GM21717 (cell line): ENCODE results near the gene SCAP.
"Not testable (repeated sequence)": the region's sequence is repeated elsewhere in the genome, so short reads cannot be mapped to it uniquely, and the experiment has no call there.

Source experiments
- ATAC-seq: cut with Tn5 transposase; IDR thresholded peaks from one replicate; pipeline ENCODE4 v1.9.1; 2021; ENCODE audit warnings: mild to moderate bottlenecking, moderate library complexity; ENCODE audit not compliant: unreplicated experiment

SCAP gene

DNA sequence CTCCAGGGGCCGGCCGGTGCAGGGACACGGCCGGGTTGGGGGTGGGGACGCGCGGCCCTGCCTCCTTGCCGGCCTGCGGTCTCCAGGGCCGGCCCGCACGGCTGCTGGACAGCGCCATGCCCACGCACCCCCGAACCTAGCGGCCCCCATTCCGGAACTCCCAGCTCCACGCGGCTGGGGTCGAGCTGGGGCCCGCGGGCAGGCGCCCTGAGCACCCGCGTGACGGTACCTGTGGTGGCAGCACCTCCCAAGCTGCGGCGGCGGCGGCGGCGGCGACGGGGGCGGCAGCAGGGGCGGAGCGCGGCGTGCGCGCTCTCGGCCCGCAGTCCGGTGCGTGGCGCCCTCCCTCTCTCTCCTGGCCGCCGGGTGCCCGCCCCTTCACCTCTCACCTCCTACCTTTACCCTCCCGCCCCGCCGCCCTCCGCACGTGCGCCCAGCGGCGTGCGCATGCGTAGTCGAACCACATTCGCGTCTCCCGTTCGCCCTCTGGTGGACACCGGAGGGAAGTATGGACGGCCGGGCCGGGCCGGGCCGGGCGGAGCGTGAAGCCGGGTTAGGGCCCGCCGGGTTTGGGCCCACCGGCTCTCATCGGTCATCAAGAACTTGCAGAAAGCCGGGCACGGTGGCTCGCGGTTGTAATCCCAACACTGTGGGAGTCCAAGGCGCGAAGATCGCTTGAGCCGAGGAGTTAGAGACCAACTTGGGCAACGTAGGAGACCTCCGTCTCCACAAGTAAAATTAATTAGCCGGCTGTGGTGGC, at the start of gene SCAP:
TSS of gene SCAP (minus strand) at position 372 of the 760 bp plus-strand sequence. CDS start 32,948 bp downstream, outside the sequence.
- peak; percentile 75 for ATAC-seq

DNA sequence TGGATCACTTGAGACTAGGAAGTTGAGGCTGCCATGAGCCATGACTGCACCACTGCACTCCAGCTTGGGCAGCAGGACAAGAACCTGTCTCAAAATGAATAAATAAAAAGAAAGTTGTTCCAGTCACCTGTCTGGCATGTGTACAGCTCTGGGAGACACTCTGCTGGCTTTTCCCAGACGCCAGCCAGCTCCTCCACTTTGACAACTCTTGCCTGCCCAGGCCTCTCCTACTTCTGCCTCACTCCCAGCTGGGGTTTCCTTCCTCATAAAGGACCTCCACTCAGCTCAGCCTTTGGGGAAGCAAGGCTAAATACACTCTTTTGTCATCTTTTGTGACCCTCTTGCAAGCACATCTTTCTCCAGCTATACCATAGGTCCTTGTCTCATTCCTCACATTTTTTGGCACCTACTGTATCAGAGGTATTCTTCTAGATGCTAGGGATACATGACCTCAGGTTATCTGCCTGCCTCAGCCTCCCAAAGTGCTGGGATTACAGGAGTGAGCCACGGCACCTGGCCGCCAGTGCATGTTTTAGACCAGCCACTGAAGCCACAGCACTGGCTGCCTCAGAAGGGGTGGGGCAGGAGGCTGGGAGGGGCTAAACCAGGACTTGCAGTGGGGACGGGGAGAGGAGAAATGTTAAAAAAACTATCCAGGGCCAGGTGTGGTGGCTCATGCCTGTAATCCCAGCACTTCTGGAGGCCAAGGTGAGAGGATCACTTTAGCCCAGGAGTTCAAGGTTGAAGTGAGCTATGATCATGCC, 47.8 kb upstream of the SCAP start:
- no peak for ATAC-seq

DNA sequence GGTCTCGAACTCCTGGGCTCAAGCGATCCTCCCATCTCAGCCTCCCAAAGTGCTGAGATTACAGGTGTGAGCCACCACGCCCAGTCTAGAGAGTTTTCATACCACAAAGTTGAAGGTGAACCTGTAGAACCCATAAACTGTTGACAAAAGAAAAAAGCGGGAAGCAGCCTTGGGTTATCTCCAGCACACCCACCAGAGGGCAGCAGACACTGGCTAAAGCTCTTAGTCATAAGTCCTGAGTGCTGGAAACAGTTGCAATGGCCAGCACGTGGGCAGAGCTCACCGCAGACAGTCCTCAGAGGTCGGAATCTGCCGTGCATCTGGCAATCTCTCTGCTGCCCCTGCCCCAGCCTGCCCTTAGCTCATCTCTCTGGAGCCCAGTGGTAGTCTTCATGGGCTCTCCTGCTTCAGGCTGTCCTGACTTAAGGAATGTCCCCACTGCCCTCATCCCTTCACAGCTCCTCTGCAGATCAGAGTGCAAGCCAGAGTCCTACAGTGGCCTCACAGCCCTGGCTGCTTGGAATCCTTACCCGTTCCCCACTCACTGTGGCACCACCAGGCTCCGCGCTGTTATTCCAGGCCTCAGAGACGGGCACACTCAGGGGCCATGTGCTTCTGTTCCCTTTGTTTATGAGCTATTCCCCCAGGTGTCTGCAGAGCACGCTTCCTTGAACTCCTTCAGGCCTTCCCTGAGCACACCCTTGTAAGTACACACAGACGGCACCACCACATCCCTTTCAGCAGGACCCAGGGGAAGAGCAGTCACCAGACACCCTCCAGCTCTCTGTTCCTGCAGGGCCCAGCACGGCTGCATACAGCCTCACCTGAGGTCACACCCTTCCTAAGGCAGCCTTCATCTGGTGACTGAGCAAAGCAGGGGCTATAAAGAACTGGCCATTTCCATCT, 46.6 kb upstream of the SCAP start:
- ATAC-seq, result no peak

DNA sequence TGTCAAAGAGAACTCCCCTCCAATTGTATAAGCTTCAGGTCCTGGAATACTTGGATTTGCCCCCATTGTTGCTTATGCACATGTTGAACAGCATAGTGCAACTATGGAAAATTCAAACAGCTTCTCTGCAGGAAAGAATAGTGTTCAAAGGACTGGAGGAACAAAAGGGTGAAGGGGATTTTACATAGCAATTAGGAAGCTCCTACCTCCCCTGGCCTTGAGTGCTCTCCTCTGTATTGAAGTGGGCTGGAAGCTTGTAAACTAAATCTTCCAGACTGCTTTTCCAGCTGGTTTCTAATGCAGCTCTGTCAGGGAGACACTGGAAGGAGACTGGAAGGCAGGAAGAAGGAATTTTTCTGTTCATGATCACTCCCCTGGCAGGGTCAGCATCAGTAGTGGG, 45.0 kb upstream of the SCAP start:
- ATAC-seq, result no peak

DNA sequence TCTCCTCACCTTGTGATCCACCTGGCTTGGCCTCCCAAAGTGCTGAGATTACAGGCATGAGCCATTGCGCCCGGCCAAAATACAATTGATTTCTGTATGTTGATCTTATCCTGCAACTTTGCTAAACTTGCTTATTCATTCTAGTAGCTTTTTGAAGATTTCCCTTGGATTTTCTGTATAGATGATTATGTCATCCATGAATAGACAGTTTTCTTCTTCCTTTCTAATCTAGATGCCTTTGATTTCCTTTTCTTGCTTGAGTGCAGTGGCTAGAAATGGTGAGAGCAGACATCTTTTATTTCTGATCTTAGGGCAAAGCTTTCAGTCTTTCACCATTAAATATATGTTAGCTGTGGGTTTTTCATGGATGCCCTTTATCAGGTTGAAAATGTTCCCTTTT, 42.2 kb upstream of the SCAP start:
- no peak for ATAC-seq

DNA sequence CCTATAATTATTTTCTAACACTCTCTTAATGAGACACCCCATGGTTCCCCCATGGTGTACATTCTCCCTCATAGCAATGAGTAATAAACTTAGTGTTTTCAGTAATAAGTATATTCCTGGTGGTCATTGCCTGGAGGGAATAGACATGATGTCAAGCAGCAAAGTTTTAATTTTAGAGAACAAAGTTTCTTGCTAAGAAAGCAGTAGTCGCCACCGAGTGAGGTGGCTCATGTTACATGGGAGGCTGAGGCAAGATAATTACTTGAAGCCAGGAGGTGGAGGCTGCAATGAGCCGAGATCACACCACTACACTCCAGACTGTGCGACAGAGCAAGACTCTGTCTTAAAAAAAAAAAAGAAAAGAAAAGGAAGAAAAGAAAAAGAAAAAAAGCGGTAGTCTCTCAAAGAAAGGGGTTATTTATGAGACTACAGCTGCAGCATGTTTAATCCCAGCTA, 40.2 kb upstream of the SCAP start:
- no peak for ATAC-seq

DNA sequence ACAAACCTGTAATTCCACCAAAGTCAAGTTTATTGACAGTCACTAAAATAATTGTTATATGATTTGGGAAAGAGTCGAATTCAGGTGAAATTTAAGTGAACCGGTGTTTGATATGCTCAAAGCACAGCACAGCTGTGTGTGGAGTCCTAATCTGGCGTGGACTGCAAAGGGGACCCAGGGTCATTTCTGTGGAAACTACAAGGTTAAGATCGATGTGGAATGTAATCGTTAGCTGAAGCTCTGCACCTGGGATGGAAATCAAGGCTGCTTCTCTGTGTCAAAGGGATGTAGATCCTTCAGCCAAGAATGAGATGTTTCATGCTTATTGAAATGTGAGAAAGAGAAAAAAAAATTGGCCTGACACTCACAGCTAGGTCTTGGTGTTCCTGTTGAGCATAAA, 39.4 kb upstream of the SCAP start:
- ATAC-seq, result no peak

DNA sequence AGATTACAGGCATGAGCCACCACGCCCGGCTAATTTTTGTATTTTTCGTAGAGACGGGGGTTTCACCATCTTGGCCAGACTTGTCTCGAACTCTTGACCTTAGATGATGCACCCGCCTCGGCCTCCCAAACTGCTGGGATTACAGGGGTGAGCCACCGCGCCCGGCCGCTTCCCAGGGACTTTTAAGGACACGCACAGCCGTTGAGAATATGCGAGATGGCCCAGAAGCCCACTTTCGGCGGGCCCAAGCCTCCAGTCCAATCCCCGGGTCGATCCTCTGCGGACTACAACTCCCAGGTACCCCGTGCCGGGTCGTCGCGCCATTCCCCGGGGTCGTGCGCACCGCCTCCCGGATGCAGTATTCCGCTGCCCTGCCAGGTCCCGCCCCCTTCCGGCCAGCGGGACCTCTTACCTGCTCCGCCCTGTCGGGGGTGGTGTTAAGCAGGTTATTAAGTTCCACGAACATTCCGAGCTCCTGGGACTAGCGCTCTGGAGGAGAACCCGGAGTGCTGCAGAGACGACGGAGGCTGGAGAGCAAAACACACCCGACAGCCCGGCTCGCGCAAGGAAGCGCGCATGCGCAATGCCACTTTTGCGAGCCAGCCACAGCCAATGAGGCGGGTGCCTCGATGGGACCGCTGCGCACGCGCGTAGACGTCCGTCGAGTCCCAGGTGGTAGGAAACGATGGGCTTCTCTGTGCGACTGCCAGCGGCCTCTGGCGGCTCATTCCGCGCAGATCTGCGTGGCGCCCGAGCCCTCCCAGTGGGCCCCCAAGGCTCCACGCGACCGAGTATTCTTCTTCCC, 37.6 kb upstream of the SCAP start, which contains the start of gene ELP6:
TSS of gene ELP6 (minus strand) at position 588 of the 805 bp plus-strand sequence. CDS start at position 466, 122 bp downstream.
- ATAC-seq, result peak; percentile 83

DNA sequence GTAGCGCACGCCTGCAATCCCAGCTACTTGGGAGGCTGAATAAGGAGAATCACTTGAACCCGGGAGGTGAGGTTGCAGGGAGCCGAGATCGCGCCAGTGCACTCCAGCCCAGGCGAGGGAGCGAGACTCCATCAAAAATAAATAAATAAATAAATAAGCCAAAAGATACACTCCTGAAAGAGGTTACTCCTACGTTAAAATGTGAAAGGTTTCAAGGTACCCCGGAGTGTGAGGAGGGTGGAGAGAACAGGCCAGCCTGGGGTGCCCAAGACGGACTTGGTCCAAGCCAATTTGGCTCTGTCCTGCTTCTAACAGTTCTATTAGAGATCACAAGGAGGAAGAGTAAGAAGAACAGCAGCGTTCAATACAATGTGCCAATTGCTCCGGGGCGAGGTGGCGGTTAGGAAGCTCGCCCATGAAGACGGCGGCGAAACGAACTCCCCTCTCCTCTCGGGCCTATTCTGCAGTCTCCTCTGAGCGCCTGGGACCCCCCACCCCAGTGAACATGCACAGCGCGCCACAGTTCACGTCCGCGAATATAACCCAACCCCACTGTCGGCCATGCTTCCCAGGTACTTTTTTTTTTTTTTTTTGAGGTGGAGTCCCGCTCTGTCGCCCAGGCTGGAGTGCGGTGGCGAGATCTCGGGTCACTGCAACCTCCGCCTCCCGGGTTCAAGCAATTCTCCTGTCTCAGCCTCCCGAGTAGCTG, 36.8 kb upstream of the SCAP start:
- no peak for ATAC-seq

DNA sequence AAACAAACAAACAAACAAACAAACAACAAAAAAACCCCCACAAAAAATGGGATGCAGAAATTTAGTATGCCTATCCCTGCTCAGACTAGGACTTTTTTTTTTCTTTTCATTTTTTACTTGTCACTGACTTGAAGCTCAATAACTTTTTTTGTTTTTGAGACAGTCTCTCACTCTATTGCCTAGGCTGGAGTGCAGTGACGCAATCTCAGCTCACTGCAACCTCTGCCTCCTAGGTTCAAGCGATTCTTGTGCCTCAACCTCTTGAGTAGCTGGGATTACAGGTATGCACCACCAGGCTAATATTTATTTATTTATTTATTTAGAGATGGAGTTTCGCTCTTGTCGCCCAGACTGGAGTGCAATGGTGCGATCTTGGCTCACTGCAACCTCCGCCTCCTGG, 29.5 kb upstream of the SCAP start:
- ATAC-seq, result not testable (repeated sequence)

DNA sequence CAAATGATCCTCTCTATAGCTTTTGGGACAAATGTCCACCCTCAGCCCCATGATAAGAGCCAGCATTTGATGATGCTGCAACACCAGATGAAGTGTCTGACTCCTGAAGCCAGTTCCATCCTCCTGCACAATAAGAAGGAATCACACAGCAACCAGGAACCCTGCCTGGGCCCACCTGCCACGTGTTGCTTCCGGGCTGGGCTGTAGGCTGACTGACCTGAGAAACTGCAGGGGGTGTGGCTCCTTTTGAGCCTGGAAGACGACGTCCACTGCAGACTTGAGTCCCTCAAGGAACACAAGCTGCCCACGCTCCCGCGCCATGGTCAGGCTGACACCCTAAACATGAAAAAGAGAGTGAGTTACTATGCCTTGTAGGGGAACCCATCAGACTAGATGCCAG, 28.4 kb upstream of the SCAP start:
- ATAC-seq, result no peak

DNA sequence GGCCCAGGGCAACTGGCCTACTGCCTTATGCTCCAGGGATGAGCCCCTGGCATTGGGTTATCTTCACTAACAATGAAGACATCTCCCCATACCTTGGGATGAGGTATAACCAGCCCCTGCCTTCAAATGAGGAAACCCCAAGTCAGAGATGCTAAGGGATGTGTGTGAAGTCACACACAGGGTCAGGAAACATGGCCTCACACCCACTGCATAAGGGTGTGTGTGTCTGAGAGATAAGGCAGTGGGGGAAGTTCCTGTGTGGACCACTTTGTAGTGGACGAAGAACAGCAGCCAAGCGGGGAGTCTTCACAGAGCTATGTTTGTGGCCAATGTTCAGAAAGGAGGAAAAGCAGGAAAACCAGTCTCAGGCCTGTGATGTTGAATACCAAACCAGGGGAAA, 27.3 kb upstream of the SCAP start:
- ATAC-seq, result no peak

DNA sequence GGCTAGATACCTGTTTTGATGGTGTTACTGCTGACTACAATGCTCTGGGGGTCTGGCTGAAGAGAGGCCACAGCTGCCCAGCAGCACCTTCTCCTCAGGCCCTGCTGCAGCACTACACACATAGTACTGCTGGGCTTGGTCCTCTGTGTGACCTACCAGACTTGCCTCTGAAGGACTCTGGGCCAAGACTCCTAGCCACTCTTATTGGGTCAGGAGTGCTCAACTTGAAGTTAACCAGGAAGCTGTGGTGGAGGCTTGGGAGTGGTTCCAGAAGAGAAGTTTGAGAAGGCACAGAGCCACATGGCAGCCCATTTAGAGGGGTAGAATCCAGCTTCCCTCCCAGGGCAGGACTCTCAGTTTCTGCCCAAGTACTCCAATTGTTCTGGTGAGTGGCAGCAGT, 21.2 kb upstream of the SCAP start:
- no peak for ATAC-seq

DNA sequence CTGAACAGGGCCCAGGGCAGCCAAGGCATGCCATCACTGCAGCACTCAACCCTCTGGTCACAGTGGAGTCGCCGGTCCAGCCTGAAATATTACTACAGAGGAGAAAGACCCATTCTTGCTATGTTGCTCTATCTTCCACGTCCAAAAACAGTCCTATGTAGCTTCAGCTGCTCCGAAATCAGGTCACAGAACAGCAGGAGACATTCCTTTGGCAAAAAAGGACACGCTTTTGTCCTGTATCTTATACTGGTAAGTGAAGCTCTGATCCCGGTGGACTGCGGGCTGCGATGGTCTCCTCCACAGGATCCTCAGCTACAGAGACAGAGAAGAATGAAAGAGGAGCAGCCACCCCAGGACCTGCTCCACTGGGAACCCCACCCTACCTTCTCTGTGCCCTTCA, 20.1 kb upstream of the SCAP start:
- no peak for ATAC-seq

DNA sequence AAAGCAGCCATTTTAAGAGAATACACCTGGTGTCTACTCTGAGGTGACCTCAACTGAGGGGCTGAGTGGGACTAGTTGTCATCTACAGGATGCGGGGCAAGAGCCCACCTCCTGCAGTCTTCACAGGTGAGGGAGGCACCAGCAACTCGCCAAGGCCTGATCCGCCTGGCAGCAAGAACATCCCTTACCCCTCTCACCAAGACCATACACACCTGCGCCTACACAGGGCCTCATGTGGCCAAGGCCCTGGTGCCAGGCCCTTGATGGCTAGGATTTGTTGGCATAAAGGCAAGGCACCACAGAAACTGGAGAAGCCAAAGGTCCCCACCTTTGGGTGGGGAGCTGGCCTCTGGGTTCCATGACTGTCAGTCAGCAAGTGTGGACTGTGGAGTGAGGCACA, 19.4 kb upstream of the SCAP start:
- no peak for ATAC-seq

DNA sequence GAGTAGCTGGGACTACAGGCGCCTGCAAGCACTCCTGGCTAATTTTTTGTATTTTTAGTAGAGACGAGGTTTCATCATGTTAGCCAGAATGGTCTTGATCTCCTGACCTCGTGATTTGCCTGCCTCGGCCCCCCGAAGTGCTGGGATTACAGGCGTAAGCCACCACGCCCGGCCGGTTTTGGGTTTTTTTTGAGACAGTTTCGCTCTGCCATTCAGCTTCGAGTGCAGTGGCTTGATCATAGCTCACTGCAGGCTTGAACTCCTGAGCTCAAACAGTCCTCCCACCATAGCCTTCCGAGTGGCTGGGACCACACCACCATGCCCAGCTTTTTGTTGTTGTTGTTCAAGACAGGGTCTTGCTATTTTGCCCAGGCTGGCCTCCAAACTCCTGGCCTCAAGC, 16.0 kb upstream of the SCAP start:
- no peak for ATAC-seq

DNA sequence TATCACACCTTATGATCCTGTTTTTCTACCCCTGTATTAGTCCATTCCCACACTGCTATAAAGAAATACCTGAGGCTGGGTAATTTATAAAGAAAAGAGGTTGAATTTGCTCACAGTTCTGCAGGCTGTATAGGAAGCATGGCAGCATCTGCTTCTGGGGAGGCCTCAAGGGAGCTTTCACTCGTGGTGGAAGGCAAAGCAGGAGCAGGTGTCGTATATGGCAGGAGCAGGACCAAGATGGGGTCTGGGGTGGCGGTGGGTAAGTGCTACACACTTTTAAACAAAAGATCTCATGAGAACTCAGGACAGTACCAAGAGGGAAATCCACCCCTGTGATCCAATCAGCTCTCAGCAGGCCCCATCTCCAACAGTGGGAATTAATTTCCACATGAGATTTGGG, 15.4 kb upstream of the SCAP start:
- ATAC-seq, result no peak

DNA sequence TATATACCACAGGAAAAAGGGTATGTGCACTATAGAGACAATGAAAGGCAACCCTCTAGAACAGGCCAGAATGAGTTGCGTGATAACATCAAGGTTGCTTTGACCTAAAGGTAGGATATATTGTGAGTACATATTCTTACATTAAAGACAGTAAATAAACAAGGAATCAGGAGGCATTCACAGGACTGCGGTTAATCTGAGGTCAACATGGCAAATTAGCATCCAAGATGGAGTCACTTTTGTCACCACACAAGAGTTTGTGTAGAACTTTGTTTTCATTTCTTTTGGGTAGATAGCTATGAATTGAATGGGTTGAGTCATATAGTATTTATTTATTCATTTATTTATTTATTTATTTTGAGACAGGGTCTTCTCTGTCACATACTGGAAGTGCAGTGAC, 11.5 kb upstream of the SCAP start:
- ATAC-seq, result no peak

DNA sequence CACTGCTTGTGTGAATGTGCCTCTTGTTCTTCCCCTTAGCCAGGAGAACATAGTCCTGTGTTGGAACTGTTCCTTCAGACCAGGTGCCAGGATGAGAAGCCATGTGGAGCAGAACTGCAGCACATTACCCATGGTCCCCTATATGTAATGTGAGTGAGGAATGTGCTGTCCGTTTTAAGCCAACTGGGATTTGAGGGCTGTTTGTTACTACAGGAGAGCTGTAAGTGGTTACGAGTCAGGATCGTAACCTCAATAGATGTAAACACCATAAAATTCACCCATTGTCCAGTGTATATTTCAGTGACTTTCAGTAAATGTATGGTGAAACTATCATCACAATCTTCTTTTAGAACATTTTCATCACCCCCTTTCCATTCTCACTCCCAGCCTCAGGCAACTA, 10.1 kb upstream of the SCAP start:
- ATAC-seq, result no peak

DNA sequence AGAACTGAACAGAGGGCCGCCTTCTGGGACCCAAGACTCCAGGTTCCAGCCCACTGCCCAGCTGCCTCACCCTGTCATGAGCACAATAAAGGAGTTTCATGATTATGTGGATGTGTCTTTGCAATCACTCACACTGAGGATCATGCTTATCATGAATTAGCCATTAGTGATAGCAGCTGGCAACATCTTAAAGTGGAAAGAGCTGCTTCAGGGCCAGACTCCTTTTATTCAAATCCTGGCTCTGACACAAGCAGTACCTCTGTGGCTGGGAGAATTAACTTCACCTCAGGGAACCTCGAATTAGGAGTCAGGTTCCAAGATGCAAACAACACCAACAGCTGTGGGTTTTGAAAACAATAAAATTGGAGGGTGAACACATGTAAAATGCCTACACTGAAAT, 6.6 kb upstream of the SCAP start:
- ATAC-seq, result no peak
